GM19324 (cell line): Measurements from ENCODE around the gene BLOC1S5.
A peak's percentile ranks its signal among the peaks of the same experiment; 100 is the strongest.
"Not testable (repeated sequence)": the region's sequence is repeated elsewhere in the genome, so short reads cannot be mapped to it uniquely, and the experiment has no call there.

Experiments used
- ATAC-seq: cut with Tn5 transposase; IDR thresholded peaks from one replicate; pipeline ENCODE4 v1.9.1; 2021; ENCODE audit warnings: mild to moderate bottlenecking, moderate library complexity; ENCODE audit not compliant: unreplicated experiment, low FRiP score

BLOC1S5 gene

DNA sequence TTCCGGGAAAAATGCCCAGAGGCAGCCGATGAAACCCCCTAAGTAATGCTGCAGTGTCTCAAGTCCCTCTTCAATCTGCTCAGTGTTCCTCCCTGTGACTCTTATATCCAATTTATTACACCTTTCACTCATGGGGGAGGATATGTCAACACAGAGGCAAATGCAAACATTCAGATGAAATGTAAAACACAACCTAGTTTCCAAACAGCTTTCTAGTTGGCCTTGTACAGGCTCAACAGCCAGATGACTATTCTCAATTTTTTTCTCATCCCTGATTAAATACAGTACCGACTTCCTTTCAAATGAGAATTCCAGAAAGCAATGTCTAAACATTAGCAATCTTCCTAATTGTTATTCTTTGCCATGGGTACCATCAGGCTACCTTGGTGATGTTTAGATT lies 65.0 kb downstream of the BLOC1S5 start:
- ATAC-seq, result no peak

DNA sequence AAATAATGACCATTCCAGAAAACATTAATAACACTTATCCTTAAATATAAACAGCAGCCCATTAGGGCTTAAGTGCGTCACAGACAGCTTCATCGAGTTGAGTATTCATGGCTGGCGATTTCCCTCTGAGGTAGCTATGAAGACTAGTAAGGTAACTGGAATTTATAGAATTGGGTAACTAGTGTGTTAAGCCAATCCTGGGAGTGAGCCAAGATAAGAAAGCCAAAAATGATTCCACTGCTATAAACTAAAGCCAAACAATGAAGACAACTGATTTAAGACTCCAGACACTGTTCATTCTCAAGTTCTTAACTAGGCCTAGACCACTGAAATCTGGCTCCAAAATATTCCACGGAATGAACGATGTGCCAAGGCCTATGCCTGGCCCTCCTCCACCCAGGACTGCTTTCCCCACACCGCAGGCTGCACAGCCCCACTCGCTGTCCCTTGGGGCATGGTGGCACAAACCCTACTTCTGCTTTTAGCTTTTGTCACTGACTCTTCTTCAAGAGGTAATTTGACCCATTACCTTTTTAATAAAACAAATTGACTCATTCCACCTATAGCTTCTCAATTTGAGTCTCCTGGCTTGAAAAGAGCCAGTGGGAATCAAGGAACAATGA lies 66.0 kb downstream of the BLOC1S5 start:
- ATAC-seq, result no peak

DNA sequence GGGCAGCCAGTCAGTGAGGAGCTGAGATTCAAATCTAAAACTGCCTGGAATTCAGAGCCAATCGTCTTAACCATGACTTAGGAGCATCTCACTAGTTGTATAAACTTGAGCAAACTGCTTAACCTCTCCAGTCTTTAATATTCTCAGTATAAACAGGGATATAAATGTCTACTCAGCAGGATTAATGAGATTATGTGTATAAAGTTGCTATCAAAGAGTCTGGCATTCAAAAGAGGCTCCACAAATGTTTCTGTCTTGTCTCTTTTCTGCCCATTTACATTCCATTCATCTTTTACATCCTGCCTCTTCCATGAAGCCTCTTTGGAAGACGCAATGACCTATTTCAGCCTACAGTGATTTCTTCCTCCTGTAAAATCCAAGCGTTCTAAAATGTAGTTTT lies 66.9 kb downstream of the BLOC1S5 start:
- no peak for ATAC-seq

DNA sequence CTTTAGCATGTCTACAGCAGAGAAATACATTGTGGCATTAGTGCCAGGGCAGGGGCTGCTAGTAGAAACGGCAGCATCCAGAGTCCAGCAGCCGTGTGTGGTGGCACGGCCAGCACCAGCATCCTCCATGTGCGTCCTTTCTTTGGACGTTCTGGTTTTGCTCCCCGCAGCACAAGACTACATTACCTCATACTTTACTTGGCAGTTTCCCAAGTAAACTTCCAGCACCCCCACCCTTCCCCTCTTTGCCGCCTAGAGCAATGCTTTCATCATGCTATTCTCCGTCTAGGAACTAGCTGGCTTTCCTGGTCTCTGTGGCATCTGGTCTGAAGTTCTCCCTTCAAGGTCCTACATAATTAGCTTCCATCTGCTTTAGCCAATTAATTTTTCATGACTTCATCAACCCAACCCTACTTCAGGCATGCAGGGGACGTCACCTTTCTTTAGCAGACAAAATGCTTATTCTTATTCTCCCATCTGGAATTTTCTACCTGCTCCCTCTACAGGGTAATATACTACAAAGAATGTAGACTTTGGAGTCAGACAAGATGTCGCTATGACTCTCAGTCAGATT lies 67.6 kb downstream of the BLOC1S5 start:
- no peak for ATAC-seq

DNA sequence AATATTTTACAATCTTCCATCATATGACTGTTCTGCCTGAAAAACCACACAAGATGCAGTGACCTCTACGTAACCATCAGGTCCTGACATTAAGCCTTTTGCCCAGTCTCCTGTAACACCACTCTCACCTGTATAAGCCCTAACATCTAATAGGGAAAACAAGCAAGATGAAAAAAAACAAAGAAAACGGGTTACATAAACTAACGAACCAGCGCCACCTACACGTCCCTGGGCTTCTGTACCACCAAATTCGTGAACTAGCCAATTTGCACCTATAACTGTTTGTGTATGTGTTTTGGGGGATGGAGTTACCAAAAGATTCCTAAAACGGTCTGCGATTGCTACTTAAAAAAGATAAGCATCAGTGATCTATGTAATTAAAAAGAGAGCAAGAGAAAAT lies 70.2 kb downstream of the BLOC1S5 start:
- no peak for ATAC-seq

DNA sequence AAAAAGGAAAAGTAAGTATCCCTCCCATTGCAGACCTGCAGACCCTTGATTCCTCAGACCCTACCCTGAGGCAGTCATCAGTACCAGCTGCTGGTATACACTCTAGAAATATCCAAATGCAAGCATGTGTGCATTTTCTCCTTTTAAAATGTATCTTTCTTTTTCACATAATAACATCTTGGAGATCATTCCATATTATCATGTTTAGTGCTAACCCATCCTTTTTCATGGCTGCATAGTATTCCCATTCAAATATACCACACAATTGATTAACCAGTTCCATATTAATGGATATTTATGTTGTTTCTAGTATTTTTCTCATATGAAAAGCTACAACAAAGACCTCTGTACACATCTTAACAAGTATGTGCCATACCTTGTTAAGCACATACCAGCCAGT lies 70.8 kb downstream of the BLOC1S5 start:
- no peak for ATAC-seq

DNA sequence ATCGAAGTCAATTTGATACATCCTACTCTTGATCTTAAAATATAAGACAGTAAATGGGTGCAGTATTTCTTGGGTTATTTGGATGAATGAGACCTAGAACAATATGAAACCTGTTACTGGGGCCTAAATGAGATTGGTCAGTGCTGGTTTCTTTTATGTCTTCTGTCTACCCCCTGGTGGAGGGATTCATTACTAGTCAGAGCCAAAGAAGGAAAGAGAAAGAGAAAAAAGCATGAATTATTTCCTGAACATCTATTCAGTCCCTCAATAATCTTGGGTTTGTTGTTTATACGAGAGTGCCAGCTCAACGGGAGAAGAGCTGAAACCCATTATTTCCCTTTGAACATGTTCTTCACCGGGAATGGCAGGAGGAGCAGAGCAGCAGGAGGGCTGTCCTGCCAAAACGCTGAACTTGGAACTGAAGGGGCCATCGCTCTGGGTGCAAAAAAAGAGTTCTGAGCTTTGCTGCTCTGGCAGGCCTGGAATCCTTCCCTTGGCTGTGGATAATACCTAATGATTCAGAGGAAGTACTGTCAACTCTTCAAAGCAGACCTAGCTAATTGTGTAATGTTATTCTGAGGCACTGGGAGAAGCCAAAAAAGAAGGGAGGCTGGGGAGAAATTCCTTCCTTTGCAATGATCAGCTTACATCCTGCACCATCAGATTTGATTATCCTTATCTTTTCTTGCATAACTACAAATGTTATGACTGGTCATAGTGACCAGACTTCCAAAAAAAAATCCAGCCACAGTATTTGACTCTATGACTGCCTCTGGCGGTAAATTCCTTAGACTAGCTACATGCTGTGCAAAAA lies 72.0 kb downstream of the BLOC1S5 start:
- ATAC-seq, result peak; percentile 77

DNA sequence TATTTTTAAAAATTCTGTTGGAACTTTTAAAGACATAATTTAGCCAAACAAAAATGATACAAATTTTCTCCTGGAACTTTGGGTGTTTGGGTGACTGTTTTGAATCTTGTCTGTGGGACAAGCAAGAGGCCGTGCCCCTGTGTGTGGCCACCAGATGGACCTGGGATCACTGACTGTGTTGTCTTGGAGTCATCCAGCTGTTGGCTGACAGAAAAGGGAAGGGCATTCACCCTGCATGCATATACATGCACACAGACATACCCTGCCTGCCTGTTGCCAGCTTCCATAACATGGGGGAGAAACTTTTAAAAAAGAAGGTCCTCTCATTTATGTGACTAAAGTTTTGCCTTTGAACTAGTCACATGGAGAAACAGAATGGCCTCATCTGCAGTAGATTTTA lies 72.7 kb downstream of the BLOC1S5 start:
- peak; percentile 15 for ATAC-seq

DNA sequence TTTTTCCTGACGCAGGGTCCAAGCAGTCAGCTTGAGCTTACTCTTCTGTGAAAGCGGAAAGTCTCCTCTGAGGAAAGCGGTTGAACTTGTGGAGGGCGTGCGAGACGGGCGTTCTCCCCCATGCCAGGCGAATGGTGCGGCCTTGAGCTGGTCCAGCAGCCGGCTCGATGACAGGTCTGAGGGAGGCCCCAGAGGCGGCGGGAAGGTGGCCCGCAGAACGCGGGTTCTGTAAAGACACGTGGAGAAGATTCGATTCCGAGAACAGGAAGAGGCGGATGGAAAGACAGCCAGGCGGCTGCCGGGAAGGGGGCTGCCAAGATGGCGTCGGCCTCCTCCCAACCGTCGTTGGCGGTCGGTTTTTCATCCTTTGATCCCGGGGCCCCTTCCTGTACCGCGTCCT lies 78.0 kb downstream of the BLOC1S5 start:
- ATAC-seq, result no peak

DNA sequence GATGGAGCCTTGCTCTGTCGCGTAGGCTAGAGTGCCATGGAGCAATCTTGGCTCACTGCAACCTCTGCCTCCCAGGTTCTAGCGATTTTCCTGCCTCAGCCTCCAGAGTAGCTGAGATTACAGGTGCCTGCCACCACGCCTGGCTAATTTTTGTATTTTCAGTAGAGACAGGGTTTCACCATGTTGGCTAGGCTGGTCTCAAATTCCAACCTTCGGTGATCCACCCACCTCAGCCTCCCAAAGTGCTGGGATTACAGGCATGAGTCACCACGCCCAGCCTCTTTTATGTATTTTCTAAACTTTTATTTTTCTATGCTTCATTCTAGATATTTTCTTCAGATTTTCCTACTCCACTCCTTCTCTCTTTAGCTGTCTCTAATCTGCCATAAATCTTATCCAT lies 80.2 kb downstream of the BLOC1S5 start:
- ATAC-seq, result not testable (repeated sequence)

DNA sequence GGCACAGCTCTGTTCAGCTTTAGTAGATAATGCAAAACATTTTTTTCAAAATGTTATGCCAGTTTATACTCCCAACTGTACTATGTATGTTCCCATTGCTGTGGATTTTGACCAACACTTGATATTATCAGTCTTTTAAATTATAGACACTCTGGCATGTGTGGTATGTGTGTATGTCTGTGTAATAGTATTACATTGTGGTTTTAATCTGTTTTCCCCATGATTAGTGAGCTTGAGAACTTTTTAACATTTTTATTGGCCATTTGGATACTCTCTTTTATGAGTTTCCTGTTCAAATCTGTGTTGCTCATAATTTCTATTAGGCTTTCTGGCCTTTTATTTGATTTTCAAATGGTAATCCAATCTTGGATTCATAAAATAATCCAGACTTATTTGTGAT lies 84.4 kb downstream of the BLOC1S5 start:
- ATAC-seq, result no peak

DNA sequence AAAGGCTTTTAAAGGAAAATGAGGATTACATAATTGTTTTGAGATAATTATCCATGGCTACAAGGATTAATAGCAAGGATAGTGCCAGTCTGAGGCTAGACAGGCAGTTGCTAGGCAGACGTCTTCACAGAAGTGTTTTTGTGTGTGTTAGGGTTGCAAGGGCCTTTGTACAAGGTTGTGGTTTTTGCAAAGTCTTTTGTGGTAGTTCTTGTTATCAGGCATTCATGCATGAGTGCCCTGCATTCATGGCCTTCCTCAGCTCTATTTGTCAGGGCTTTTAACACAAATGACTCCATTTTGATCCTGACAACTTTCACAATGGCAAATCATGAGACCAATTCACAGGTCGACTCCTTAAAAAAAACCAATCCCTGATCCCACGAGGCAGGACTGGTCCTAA lies 85.5 kb downstream of the BLOC1S5 start:
- ATAC-seq, result no peak

DNA sequence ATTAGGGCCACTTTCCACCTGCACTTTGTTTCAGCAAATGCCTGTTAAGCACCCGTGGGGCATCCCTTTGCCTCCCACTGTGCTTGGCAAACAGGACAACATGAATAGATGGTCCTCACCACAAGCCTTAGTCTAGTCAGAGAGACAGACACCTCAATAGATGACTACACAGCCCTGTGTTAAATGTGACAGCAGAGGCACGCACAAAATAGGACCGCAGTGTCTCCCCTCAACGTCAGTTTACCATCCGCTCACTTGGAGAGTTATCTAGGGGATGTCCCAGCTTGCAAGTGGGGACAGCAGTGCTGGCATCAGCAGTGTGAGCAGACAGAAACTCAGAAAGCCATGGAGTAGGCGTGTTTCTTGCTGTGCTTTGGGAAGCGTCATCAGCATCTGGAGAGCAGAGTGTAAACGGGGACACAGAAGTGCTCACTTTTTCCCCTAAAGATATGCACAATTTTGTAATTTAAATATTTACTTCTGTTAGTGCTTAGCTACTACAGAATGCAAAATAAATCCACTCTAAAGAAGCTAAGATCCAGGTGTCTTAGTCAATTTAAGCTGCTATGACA lies 87.6 kb downstream of the BLOC1S5 start:
- ATAC-seq, result no peak

DNA sequence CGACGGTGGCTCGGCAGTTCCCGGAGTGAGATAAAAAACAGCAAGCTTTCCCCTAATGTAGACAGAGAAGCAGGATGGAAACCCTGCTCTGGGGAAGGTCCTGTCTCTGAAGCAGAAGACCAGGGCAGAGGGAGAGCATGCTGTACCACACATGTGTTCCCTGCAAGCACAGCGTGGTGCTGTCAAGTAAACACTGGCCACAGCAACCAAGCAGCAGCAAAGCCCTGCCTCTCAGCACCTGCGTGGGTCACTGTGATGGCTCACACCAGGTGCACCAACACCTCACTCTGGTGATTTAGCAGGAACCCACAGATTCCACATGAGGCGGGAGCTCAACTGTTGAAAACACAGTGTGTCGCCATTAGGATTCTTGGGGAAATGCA lies 88.4 kb downstream of the BLOC1S5 start:
- no peak for ATAC-seq

DNA sequence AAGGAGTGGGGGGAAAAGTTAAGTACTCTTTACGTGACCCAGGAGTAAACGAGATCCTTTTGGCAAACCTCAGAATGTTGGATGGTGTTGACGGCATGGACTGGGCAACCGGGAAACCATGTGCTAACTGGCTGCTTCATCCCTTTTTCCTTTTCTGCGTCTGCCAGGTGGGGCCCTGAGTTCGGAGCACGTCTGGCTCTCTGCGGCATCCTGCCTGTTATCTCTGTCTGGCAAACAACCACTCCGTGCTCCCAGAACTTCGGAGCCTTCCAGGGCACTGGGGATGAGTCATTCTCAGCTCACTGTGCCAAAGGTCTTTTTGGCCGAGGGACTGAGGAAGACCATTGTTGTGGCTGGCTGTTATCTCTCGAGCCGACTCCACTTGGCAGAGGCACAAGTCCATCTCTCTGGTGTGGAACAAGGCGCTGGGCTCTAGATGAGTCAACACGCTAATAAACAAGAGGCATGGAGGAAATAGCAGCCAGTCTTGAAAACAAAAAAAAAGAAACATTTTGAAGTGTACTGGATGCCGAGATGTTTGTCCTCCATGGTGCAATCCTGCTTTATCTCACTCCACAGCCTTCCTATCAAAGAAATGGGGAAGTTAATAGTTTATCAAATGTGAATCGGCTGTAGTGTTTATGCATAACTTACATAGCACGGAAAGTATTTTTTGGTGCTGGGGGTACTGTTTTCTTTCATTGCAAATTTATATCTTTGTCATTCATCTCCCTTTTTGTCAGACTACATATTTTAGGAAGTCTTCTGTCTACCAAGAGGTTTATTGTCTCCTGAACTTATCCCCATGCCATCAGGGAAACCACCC lies 89.0 kb downstream of the BLOC1S5 start:
- no peak for ATAC-seq

DNA sequence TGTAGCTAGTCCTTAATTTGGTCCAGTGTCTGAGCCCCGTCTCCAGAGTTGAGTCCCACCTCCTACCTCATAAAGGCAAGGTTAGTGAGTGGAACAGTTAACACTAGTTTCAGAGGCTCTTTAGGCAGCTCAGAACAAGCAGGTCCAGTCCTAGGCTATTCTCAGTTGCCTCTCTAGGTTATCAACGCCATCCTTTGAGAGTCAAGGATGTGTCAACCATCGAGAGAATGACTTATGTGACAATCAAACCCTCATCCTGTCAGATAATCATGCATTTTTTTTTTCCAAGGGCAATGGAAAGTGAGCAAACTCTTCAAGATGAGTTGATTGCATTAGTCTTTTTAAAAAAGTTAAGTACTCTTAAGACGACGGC lies 89.6 kb downstream of the BLOC1S5 start:
- ATAC-seq, result no peak

DNA sequence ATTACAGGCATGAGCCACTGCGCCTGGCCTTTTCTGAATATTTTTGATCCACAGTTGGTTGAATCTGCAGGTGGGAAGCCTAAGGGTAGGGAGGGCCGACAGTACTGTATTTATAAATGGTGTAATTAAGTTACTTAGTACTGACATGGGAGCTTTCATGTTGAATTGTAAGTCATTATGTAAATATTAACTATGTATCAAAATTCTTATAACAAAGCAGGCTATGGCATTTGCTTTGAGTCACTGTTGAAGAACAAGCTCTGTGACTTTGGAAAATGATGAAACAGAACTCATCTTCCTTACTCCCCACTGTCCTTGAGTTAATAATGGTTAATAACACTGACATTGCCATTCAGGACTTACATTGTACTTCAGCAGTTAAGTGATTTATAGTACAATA lies 90.6 kb downstream of the BLOC1S5 start:
- ATAC-seq, result no peak

DNA sequence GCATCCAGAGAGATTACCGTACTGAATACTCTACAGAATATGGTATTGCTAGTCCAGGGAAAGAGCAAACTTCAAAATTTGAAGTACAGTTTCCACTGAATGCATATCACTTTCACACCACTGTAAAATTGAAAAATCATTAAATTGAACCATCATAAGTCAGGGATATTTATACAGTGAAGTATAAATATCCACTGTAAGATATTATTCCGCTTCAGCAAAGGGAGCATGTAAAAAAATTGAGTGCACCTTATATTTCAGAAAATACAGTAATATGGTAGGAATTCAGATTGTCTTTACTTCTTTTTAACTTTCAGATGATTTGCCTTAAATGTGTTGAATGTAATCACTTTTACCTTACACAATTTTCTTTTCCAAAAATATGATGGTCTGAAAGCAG lies 92.7 kb downstream of the BLOC1S5 start:
- no peak for ATAC-seq

DNA sequence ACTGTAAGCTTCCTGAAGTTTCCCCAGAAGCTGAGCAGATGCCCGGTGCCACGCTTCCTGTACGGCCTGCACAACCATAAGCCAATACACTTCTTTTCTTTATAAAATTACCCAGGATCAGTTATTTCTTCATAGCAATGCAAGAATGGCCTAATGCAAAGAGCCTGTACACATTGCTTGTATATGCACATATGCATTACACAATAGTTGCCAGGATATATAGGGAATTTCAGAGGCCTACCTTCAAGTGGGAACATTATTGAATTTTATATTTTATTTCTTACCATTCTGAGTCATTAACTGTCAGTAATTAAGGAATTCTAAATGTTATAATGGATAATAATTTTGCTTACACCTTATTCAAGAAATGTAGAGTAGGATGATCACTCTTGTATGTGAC lies 93.6 kb downstream of the BLOC1S5 start:
- ATAC-seq, result no peak
